K562 (cell line): ENCODE data around the gene YES1. TPM values are rescaled to one million over a fixed set of nuclear protein-coding genes. Genes with fewer than 3 reads are reported as not detected.

Experiments used
- ARHGAP35 ChIP-seq: fragments of 450-650 bp; IDR thresholded peaks from 2 replicates; pipeline ENCODE4 v1.6.1; 2018; ENCODE audit not compliant: partially characterized antibody
- ARNT ChIP-seq, 2 experiments: fragments of 450-650 bp; IDR thresholded peaks; 2 replicates each; pipeline ENCODE4 v1.6.1; 2016; ENCODE audit warnings: mild to moderate bottlenecking in 1 of 2
- BACH1 ChIP-seq: fragments of 200-800 bp; sonication (Bioruptor generic); IDR thresholded peaks from 2 replicates; pipeline ENCODE4 v1.6.1; 2016; ENCODE audit warnings: missing genetic modification characterization, missing compliant biosample characterization
- E2F1 ChIP-seq: sonication (generic); formaldehyde crosslinking; IDR thresholded peaks from 2 replicates; pipeline ENCODE4 v1.8.1; 2023; ENCODE audit warnings: mild to moderate bottlenecking, missing genetic modification reagents, moderate library complexity
- HDAC1 ChIP-seq, 2 experiments: fragments of 450-650 bp; IDR thresholded peaks; 2 replicates each; pipeline ENCODE4 v1.6.1; 2016 to 2017; ENCODE audit warnings: inconsistent platforms in 1 of 2, mild to moderate bottlenecking in 1 of 2, moderate library complexity in 1 of 2
- HNRNPUL1 ChIP-seq: fragments of 200-400 bp; formaldehyde crosslinking; IDR thresholded peaks from 2 replicates; pipeline ENCODE4 v1.6.1; 2017; ENCODE audit warnings: low read length
- KAT2B ChIP-seq: IDR thresholded peaks from one replicate; pipeline ENCODE4 v1.6.1; 2012; ENCODE audit warnings: low read depth, mild to moderate bottlenecking, control low read depth, inconsistent platforms, low read length, moderate library complexity
- KLF1 ChIP-seq: fragments of 450-650 bp; IDR thresholded peaks from 2 replicates; pipeline ENCODE4 v1.6.1; 2016; ENCODE audit warnings: missing genetic modification characterization, missing compliant biosample characterization
- MYC ChIP-seq, 2 experiments: fragments of 250-450 bp in 1 of 2; sonication (Bioruptor Pico) in 1 of 2; IDR thresholded peaks; 2 replicates each; pipeline versions ENCODE4 v1.5.1 to v1.6.1; 2012 to 2021; ENCODE audit warnings: low read depth in 2 of 2, borderline replicate concordance in 1 of 2, improper control_type of control experiment in 1 of 2, low read length in 1 of 2, mild to moderate bottlenecking in 1 of 2, moderate library complexity in 1 of 2
- NFYB ChIP-seq: IDR thresholded peaks from 2 replicates; pipeline ENCODE4 v1.6.1; 2011; ENCODE audit warnings: mild to moderate bottlenecking, moderate library complexity; ENCODE audit not compliant: insufficient read length; ENCODE audit errors: extremely low read depth
- RERE ChIP-seq: sonication (generic); formaldehyde crosslinking; IDR thresholded peaks from 2 replicates; pipeline ENCODE4 v1.8.0; 2023; ENCODE audit warnings: missing genetic modification reagents, mild to moderate bottlenecking, borderline replicate concordance
- SAFB ChIP-seq: fragments of 200-400 bp; formaldehyde crosslinking; IDR thresholded peaks from 2 replicates; pipeline ENCODE4 v1.6.1; 2017; ENCODE audit warnings: low read depth, low read length, borderline replicate concordance
- THRAP3 ChIP-seq: fragments of 450-650 bp; IDR thresholded peaks from 2 replicates; pipeline ENCODE4 v1.6.1; 2016; ENCODE audit warnings: mild to moderate bottlenecking, inconsistent platforms, borderline replicate concordance
- ZBTB17 ChIP-seq: fragments of 450-650 bp; formaldehyde crosslinking; IDR thresholded peaks from 2 replicates; pipeline ENCODE4 v1.4.0; 2020; ENCODE audit warnings: mild to moderate bottlenecking
- ZC3H8 ChIP-seq: fragments of 450-650 bp; IDR thresholded peaks from 2 replicates; pipeline ENCODE4 v1.6.1; 2017
- ZKSCAN8 ChIP-seq: fragments of 200-800 bp; sonication (Bioruptor generic); IDR thresholded peaks from 2 replicates; pipeline ENCODE4 v1.6.1; 2016; ENCODE audit warnings: missing genetic modification characterization, missing compliant biosample characterization
- ZNF12 ChIP-seq: sonication (generic); formaldehyde crosslinking; IDR thresholded peaks from 2 replicates; pipeline ENCODE4 v1.4.0; 2020; ENCODE audit warnings: mild to moderate bottlenecking, missing genetic modification reagents
- ZNF212 ChIP-seq: fragments of 450-650 bp; formaldehyde crosslinking; IDR thresholded peaks from 2 replicates; pipeline ENCODE4 v1.4.0; 2020; ENCODE audit warnings: mild to moderate bottlenecking
- polyA plus RNA-seq, 8 experiments: library from polyadenylated mRNA; depleted of rRNA in 4 of 8; stranded (reverse) in 5 of 8; unstranded in 3 of 8; fragments of >200 nt; fragmentation: Nextera tagmentation in 2 of 8; fragmentation: Illumina TruSeq in 1 of 8; extraction: Ambion mirVana in 2 of 8; extraction: Trizol in 1 of 8; gene quantifications; 2 replicates each; pipeline versions ENCODE4 v1.2.1 to v1.2.3, GENCODE V29; 2011 to 2014; ENCODE audit warnings: inconsistent platforms in 1 of 8, missing spikeins in 1 of 8
- total RNA-seq, 7 experiments: library from RNA; depleted of rRNA in 6 of 7; stranded (reverse); fragments of >200 nt in 6 of 7; fragmentation: Illumina TruSeq in 2 of 7; extraction: Trizol in 2 of 7; gene quantifications; 2 replicates each; pipeline versions ENCODE4 v1.2.1 to v1.2.3, GENCODE V29; 2011 to 2021; ENCODE audit warnings: low replicate concordance in 1 of 7
- TF ChIP-seq, protein P1 (sequence below): fragments of 450-650 bp; IDR thresholded peaks from 2 replicates; pipeline ENCODE4 v1.6.1; 2016; ENCODE audit warnings: low read depth, mild to moderate bottlenecking, moderate library complexity
- TF ChIP-seq, protein P2 (sequence below): sonication (generic); formaldehyde crosslinking; IDR thresholded peaks from 2 replicates; pipeline ENCODE4 v1.8.0; 2022; ENCODE audit warnings: mild to moderate bottlenecking, missing genetic modification reagents

The YES1 gene
- total and polyA plus RNA-seq, 9 of the 15 experiments (the other 6 are each of a cell fraction or from before 2014, with no cell fraction given) = 37.2 to 115 (median 77.7) TPM

DNA sequence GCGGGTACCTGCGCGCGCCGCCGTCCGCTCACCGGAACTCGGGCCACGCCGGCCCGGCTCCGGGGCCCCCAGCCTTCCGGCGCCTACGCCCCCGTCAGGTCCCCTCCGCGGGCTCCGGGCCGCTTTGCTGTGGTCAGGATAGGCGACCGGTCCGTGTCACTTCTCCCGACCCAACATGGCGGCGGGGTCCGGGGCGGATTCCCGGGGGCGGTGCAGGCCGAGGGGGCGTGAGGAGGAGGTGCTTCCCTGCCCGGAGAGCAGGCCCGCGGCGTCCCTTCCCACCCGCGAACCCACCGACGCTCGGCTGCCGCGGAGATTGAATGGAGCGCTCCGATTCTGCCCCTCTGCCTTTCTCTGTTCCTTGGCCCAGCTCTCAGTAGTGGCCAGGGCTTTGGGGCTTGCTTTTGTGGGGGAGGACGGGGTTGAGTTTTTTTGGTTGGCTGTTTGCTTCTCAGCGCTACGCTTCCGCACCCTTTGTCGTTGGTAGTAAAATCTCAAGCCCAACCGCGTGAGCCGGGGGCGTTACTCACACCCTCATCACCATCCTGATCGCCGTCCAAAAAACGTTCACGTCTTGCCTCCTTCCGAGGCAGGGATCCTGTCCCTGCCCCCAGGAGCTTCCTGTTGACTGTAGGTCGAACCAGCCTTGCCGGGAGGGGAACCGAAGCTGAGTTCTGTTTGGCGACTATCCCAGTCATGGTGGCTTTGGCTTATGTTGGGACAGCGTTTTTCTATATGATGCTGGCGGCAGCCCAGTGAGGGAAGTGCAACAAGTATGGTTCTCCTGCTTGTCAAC is 532 bp upstream of the YES1 start (continued):
- peak; percentile 63; the same call in 1 of the 2 replicates for TF ChIP-seq E2F1 (CRISPR knock-in tag)
- peak; percentile 78 for TF ChIP-seq MYC (IDR thresholded peaks at IDR 0.05; ENCODE audit: low read depth, low read length)
- peak; percentile 84; the same call in 1 of the 2 replicates for TF ChIP-seq MYC (CRISPR knock-in tag; IDR thresholded peaks at IDR 0.05; ENCODE audit: borderline replicate concordance, low read depth)
- TF ChIP-seq SAFB = peak; percentile 54; the same call in 1 of the 2 replicates
- 0 out of 2 replicates have a peak, but pooled peaks have one; percentile 62 for TF ChIP-seq BACH1 (tag)
- TF ChIP-seq, protein P1, sequence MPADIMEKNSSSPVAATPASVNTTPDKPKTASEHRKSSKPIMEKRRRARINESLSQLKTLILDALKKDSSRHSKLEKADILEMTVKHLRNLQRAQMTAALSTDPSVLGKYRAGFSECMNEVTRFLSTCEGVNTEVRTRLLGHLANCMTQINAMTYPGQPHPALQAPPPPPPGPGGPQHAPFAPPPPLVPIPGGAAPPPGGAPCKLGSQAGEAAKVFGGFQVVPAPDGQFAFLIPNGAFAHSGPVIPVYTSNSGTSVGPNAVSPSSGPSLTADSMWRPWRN = no peak; the same call in 1 of the 2 replicates
- no peak; a peak in 2 of 4 replicates for TF ChIP-seq HDAC1 (IDR thresholded peaks at IDR 0.05)
- TF ChIP-seq THRAP3 = no peak
- peak in 1 of 2 experiments; percentile 53; a peak in 1 of 4 replicates for TF ChIP-seq ARNT (IDR thresholded peaks at IDR 0.05)
- no peak for TF ChIP-seq HNRNPUL1
- no peak for TF ChIP-seq NFYB
- TF ChIP-seq KLF1 = peak; percentile 21; the same call in 1 of the 2 replicates
- TF ChIP-seq RERE = no peak
- TF ChIP-seq, protein P2, sequence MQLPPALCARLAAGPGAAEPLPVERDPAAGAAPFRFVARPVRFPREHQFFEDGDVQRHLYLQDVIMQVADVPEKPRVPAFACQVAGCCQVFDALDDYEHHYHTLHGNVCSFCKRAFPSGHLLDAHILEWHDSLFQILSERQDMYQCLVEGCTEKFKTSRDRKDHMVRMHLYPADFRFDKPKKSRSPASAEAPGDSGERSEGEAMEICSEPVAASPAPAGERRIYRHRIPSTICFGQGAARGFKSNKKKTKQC (CRISPR knock-in tag) = peak; percentile 84
- TF ChIP-seq ARHGAP35 = no peak
- no peak for TF ChIP-seq KAT2B
- TF ChIP-seq ZBTB17 (CRISPR knock-in tag) = no peak; the same call in 1 of the 2 replicates
- TF ChIP-seq ZKSCAN8 (CRISPR knock-in tag) = no peak
- TF ChIP-seq ZC3H8 = no peak
- no peak for TF ChIP-seq ZNF212 (CRISPR knock-in tag)
- TF ChIP-seq ZNF12 (CRISPR knock-in tag) = peak; percentile 42; the same call in 1 of the 2 replicates
